ENCODE measurements around the gene NTM. TPM values are rescaled to one million over a fixed set of nuclear protein-coding genes. Genes with fewer than 3 reads are reported as not detected.

NTM gene
- total and polyA plus RNA-seq, 7 donors: 0.07 to 1.1 (median 0.22) TPM; not detected in 2

DNA sequence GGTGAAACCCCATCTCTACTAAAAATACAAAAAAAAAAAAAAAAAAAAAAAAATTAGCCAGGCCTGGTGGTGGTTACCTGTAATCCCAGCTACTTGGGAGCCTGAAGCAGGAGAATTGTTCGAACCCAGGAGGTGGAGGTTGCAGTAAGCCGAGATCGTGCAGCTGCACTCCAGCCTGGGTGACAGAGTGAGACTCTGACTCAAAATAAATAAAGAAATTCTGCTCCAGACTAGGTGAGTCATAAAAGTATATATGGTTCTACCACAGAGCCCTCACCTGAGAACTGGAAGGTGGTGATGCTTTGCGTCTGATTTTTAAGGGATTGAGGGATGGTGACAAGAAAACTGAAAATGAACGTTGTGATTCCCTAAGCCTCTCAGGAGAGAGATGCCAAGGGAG, 58.4 kb downstream of the NTM start:
- no peak overlapping the region for H3K27ac ChIP-seq
- H3K9me3 ChIP-seq: no peaks in the 10 kb centered on the region
- no peaks in the 10 kb centered on the region for H3K4me1 ChIP-seq
- no peak overlapping the region for H3K4me3 ChIP-seq
- WGBS, 3 donors: 86 to 91% (median 87%) methylated on average over 5 of the region's 5 CpGs
- H3K27me3 ChIP-seq (ENCODE audit: insufficient read depth in 3 of 3, low read length in 2 of 3): no peaks in the 10 kb centered on the region
- DNase-seq: no peak
- ATAC-seq: no peak
- intact Hi-C loops (cut with DNase I): no loop called here
- TF ChIP-seq, protein P1, sequence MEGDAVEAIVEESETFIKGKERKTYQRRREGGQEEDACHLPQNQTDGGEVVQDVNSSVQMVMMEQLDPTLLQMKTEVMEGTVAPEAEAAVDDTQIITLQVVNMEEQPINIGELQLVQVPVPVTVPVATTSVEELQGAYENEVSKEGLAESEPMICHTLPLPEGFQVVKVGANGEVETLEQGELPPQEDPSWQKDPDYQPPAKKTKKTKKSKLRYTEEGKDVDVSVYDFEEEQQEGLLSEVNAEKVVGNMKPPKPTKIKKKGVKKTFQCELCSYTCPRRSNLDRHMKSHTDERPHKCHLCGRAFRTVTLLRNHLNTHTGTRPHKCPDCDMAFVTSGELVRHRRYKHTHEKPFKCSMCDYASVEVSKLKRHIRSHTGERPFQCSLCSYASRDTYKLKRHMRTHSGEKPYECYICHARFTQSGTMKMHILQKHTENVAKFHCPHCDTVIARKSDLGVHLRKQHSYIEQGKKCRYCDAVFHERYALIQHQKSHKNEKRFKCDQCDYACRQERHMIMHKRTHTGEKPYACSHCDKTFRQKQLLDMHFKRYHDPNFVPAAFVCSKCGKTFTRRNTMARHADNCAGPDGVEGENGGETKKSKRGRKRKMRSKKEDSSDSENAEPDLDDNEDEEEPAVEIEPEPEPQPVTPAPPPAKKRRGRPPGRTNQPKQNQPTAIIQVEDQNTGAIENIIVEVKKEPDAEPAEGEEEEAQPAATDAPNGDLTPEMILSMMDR (IDR thresholded peaks at IDR 0.05): no peak
- H3K36me3 ChIP-seq (ENCODE audit: insufficient read depth in 1 of 2, low read depth in 1 of 2): no peaks in the 10 kb centered on the region

DNA sequence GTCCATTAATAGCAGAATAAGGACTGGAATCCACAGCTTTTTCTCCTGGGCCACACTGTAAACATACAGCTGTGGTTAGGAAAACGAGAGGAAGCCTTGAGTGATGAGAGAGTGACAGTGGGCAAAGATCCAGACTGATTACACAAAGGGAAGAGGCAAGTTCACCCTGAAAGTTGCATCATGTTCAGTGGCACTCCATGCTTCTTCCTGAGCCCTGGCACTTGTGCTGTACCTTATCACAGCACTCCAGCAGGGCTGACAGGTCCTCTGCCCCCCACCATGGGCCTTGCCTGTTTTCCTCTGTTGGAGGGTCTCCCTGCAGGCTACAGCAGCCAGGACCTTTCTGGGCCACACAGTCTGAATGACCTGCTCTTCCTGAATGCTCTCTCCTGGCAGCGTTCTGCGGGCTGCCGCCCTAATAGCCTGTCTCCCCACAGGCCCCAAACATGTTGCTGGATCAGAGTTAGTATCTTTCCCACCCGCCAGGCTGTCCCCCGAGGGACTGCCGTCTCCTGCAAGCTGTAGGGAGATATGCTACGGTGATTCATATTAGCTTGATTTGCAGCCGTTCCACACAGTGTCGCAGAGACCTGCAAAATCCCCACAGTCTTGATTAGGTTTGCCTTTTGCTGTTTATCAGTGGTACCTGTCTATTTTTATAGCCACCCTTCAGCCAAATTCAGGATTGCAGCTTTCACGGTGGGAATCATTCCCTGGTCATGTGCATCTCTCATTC, 60.2 kb downstream of the NTM start:
- TF ChIP-seq, protein P1 (IDR thresholded peaks at IDR 0.05): no peak
- peak in 1 of 4 donors; percentile 40 for ATAC-seq
- no peaks in the 10 kb centered on the region for H3K9me3 ChIP-seq

DNA sequence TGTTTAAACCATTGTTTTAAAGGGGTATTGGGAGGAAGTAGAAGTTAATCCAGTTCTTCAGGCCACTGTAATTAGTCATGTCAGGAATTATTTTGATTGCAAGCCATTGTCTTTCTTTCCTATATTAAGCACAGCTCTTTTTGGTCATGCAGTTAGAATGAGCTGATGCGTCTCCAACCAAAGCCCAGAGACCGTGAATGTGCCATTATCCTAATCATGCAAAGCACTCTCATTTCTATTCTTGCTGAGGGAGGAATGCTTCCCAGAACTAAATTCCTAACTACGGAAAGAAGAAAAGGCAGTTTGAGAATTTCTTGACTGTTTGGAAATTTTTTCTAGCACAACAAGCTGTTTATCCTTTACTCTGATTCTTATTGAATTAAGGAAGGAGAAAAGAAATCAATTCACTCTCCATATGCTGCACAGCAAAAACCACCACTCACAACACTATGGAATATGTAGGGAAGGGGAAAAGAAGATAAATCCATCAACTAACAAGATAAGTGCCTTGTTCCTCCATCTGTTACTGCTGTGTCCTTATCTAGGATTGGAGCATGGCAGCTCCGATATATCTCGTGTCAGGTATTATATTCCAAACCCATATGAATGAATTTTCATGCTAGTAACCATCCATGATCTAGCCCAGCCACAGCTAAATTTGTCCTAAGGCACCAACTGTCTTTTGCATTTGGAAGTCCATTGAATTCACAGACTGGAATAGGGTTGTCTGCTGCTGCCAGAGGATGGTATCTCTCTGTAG, 70.8 kb downstream of the NTM start:
- intact Hi-C loops (cut with DNase I): no loop called here
- WGBS, 3 donors: 54 to 55% (median 54%) methylated on average over 5 of the region's 5 CpGs
- DNase-seq: no peak
- ATAC-seq: no peak
- Histone ChIP-seq H3K27me3 (ENCODE audit: insufficient read depth in 3 of 3, low read length in 2 of 3) (no peaks in the 10 kb centered on the region), H3K4me3 (no peak overlapping the region), H3K9me3 (no peaks in the 10 kb centered on the region), H3K4me1 (no peaks in the 10 kb centered on the region), H3K36me3 (ENCODE audit: insufficient read depth in 1 of 2, low read depth in 1 of 2) (no peaks in the 10 kb centered on the region), H3K27ac (no peak overlapping the region)
- TF ChIP-seq, protein P1 (IDR thresholded peaks at IDR 0.05): no peak

More for the DNA sequence above, 60.2 kb downstream of the NTM start:
- intact Hi-C loops (cut with DNase I): no loop called here
- Histone ChIP-seq H3K27ac (no peak overlapping the region), H3K36me3 (ENCODE audit: insufficient read depth in 1 of 2, low read depth in 1 of 2) (no peaks in the 10 kb centered on the region), H3K4me3 (no peak overlapping the region), H3K4me1 (no peaks in the 10 kb centered on the region), H3K27me3 (ENCODE audit: insufficient read depth in 3 of 3, low read length in 2 of 3) (no peaks in the 10 kb centered on the region)
- WGBS, 3 donors: 30 to 36% (median 36%) methylated on average over 11 of the region's 11 CpGs
- no peak for DNase-seq

DNA sequence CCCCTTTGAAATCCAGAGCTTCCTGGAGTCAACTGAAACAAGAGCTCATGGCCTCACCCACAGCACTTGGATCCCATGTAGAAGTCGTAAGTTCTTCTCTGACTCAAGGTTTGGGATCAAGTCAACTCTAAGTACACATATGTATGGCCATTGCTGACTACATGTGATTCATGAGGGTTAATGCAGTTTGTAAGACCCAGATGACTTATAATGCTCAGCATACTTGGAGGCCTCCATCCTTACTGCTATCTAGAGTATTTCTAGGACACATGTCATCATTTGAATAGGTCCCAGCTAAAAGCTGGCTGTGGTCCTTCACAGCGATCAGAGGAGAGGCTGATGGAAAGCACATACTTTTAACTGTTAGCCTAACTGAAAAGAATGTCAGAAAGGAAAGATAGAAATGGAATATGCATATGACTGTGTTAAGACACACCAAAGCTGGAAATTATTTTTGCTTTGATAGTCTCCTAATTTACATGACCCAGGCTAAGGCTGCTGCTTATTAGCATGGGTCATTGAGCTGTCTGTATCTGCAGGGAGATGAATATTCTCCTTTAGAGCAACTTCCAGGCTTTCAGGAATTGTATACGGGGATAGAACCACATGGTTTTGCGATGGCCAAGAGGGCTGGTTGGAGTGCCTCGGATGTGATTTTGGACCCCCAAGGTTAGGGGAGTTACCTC, 76.3 kb downstream of the NTM start:
- DNase-seq (no peak), ATAC-seq (no peak)
- Histone ChIP-seq H3K4me3 (no peak overlapping the region), H3K9me3 (no peaks in the 10 kb centered on the region), H3K36me3 (ENCODE audit: insufficient read depth in 1 of 2, low read depth in 1 of 2) (no peaks in the 10 kb centered on the region), H3K27me3 (ENCODE audit: insufficient read depth in 3 of 3, low read length in 2 of 3) (peaks cover 0 to 2% (median 0%) of the 10 kb centered on the region in 3 donors), H3K4me1 (no peaks in the 10 kb centered on the region), H3K27ac (no peak overlapping the region)
- WGBS, 3 donors: 70 to 80% (median 73%) methylated on average over 5 of the region's 5 CpGs
- intact Hi-C loops (cut with DNase I): no loop called here
- TF ChIP-seq, protein P1 (IDR thresholded peaks at IDR 0.05): no peak

Measured in psoas muscle (tissue), 8 donors.